Tracheal epithelial cell (primary cell): ENCODE results near the gene SAP25. TPM values are rescaled to one million over a fixed set of nuclear protein-coding genes. Genes with fewer than 3 reads are reported as not detected.

ENCODE experiments used
- total RNA-seq: library from RNA; depleted of rRNA; stranded (reverse); fragments of >200 nt; gene quantifications from 2 replicates; pipeline ENCODE4 v1.2.1, GENCODE V29; 2014

SAP25 gene
- not detected in 2 replicates for total RNA-seq

GRCh38 chr7:100573691-100574361 is at the start of gene SAP25:
SAP25 (minus strand) TSS chr7:100573900; CDS start chr7:100573742, 158 bp downstream.

GRCh38 chr7:100611983-100612729 is 38.5 kb upstream of the SAP25 start, which contains the start of gene MOSPD3:
MOSPD3 (plus strand) TSS chr7:100612540; CDS start chr7:100612792, 252 bp downstream.

GRCh38 chr7:100586266-100587025 is 12.7 kb upstream of the SAP25 start, which contains the start of gene FBXO24:
FBXO24 (plus strand) TSS chr7:100586328; CDS start chr7:100586626, 298 bp downstream.

GRCh38 chr7:100585511-100586265 is 12.0 kb upstream of the SAP25 start, which contains the start of gene LRCH4:
LRCH4 (minus strand) TSS chr7:100586129; CDS start chr7:100586100, 29 bp downstream.

GRCh38 chr7:100538654-100539435 is 34.9 kb downstream of the SAP25 start, which contains the start of gene AGFG2:
AGFG2 (plus strand) TSS chr7:100539203; CDS start chr7:100539347, 144 bp downstream.

Other genes with a start within 250 kb of the SAP25 start
- gene PILRB, start 215.8 kb downstream of the SAP25 start, total RNA-seq: 3.2 and 5.8 TPM in 2 replicates
- under 0.01 TPM in 1 of 2 replicates, not detected in the other for gene PILRA, start 200.4 kb downstream of the SAP25 start, total RNA-seq
- gene ZCWPW1, start 145.2 kb downstream of the SAP25 start, total RNA-seq: 1.4 and 2.8 TPM in 2 replicates
- 14.9 and 16.6 TPM in 2 replicates for gene MEPCE, start 144.1 kb downstream of the SAP25 start, total RNA-seq
- gene PPP1R35, start 137.4 kb downstream of the SAP25 start, total RNA-seq: 36.6 and 39.2 TPM in 2 replicates
- 0.48 and 0.85 TPM in 2 replicates for gene SPACDR, start 109.6 kb downstream of the SAP25 start, total RNA-seq
- gene TSC22D4, start 94.7 kb downstream of the SAP25 start, total RNA-seq: 12.4 and 14.9 TPM in 2 replicates
- gene NYAP1, start 90.0 kb downstream of the SAP25 start, total RNA-seq: 0.85 and 1.4 TPM in 2 replicates
- gene AGFG2, start 34.7 kb downstream of the SAP25 start, total RNA-seq: 3.4 and 7.0 TPM in 2 replicates
- 10.9 and 11.6 TPM in 2 replicates for gene LRCH4, start 12.2 kb upstream of the SAP25 start, total RNA-seq
- gene FBXO24, start 12.4 kb upstream of the SAP25 start, total RNA-seq: 0.64 TPM in 1 of 2 replicates, not detected in the other
- gene PCOLCE, start 28.5 kb upstream of the SAP25 start, total RNA-seq: 1.4 TPM in 1 of 2 replicates, not detected in the other
- gene MOSPD3, start 38.6 kb upstream of the SAP25 start, total RNA-seq: 3.6 and 3.9 TPM in 2 replicates
- 0.72 and 1.3 TPM in 2 replicates for gene TFR2, start 67.7 kb upstream of the SAP25 start, total RNA-seq
- not detected in 2 replicates for gene ACTL6B, start 82.5 kb upstream of the SAP25 start, total RNA-seq
- gene GNB2, start 99.8 kb upstream of the SAP25 start, total RNA-seq: 99.3 and 110 TPM in 2 replicates
- 12.3 and 15.1 TPM in 2 replicates for gene GIGYF1, start 120.3 kb upstream of the SAP25 start, total RNA-seq
- 40.7 and 63.1 TPM in 2 replicates for gene POP7, start 132.2 kb upstream of the SAP25 start, total RNA-seq
- gene EPO, start 146.6 kb upstream of the SAP25 start, total RNA-seq: not detected in 2 replicates
- gene ZAN, start 159.7 kb upstream of the SAP25 start, total RNA-seq: not detected in 2 replicates